ENCODE measurements around the gene DNAH6. TPM values are rescaled to one million over a fixed set of nuclear protein-coding genes. Genes with fewer than 3 reads are reported as not detected.

DNAH6 gene
- total and polyA plus RNA-seq, 2 of the 8 experiments (the other 6 are each of a cell fraction or from before 2014, with no cell fraction given) = 0.06 to 0.43 TPM

- Histone ChIP-seq H3K14ac (ENCODE audit: insufficient read length) (no peak overlapping the region), H4K20me1 (replicated peaks in 1 of 2; ENCODE audit: control insufficient read depth in 1 of 2, insufficient read depth in 2 of 2, low read length in 2 of 2) (no peaks in the 10 kb centered on the region), H3K79me2 (ENCODE audit: control insufficient read depth in 1 of 2, insufficient read depth in 2 of 2, low read length in 2 of 2) (no peaks in the 10 kb centered on the region), H3K9ac (replicated peaks in 1 of 4; ENCODE audit: extremely low read depth in 1 of 4, low read depth in 3 of 4, low read length in 3 of 4) (no peak overlapping the region), H3K36me3 (ENCODE audit: control insufficient read depth in 2 of 4, insufficient read depth in 4 of 4, low read length in 3 of 4) (no peaks in the 10 kb centered on the region), H3K56ac (replicated peaks; ENCODE audit: insufficient read length, low read depth, low read length) (no peak overlapping the region), H4K8ac (ENCODE audit: extremely low read depth, insufficient read depth, low read length) (peak overlapping the region; percentile 69; the same call in 1 of the 2 replicates), H2BK20ac (ENCODE audit: low read length) (no peak overlapping the region), H3K9me3 (ENCODE audit: insufficient read depth in 2 of 2, low read depth in 1 of 2, low read length in 1 of 2) (no peaks in the 10 kb centered on the region), H2BK120ac (replicated peaks; ENCODE audit: low read depth, low read length) (no peak overlapping the region), H3K4ac (replicated peaks; ENCODE audit: insufficient read length, low read depth, low read length) (no peak overlapping the region), H3K23me2 (ENCODE audit: low read depth, low read length) (no peaks in the 10 kb centered on the region), H4K91ac (replicated peaks; ENCODE audit: insufficient read length, low read length) (peak overlapping the region; percentile 29), H2BK5ac (ENCODE audit: low read depth, low read length) (peak overlapping the region; percentile 16; the same call in 1 of the 2 replicates), H3K23ac (ENCODE audit: insufficient read length) (no peak overlapping the region), H2AK5ac (ENCODE audit: low read depth, low read length) (no peak overlapping the region), H3K4me2 (ENCODE audit: insufficient read depth in 1 of 2, low read depth in 2 of 2, low read length in 2 of 2) (no peak overlapping the region), H3K79me1 (ENCODE audit: low read depth, low read length) (no peaks in the 10 kb centered on the region), H3K4me1 (replicated peaks in 1 of 4; ENCODE audit: control insufficient read depth in 3 of 4, insufficient read depth in 4 of 4, low read length in 3 of 4) (no peaks in the 10 kb centered on the region), H4K5ac (ENCODE audit: insufficient read length, low read depth, low read length) (no peak overlapping the region), H2BK12ac (ENCODE audit: low read depth, low read length) (peak overlapping the region; percentile 29; the same call in 1 of the 2 replicates), H3K27ac (ENCODE audit: low read depth, low read length) (no peak overlapping the region), H3K27me3 (replicated peaks in 1 of 4; ENCODE audit: control insufficient read depth in 3 of 4, extremely low read depth in 1 of 4, insufficient read depth in 3 of 4, low read length in 3 of 4) (no peaks in the 10 kb centered on the region), H2AFZ (ENCODE audit: low read length) (peak overlapping the region; percentile 99), H3K4me3 (ENCODE audit: extremely low read depth in 1 of 4, insufficient read depth in 2 of 4, low read depth in 3 of 4, low read length in 4 of 4) (no peak overlapping the region), H2BK15ac (ENCODE audit: low read length) (no peak overlapping the region; the same call in 1 of the 2 replicates), H3K18ac (ENCODE audit: extremely low read depth, low read length) (no peak overlapping the region)
- POLR2A ChIA-PET (ENCODE audit: partially characterized antibody) = no interaction called here
- CTCF ChIA-PET (ENCODE audit: partially characterized antibody) = interaction anchor here (0.7 to 3.0 kb wide), 31 partner anchors 9 to 225 kb away, joined by 3 to 23 read pairs (median 4); partner anchors contain the start of gene DNAH6
- FAIRE-seq (peak; percentile 78), DNase-seq (ENCODE audit: low read depth in 1 of 2, low spot score in 2 of 2) (peak; percentile 46 to 66)
- TF ChIP-seq CTBP2 (IDR thresholded peaks at IDR 0.05; ENCODE audit: borderline replicate concordance, insufficient read depth, insufficient read length, low read length) (no peak), SP4 (IDR thresholded peaks at IDR 0.05; ENCODE audit: low read length) (no peak), CTCF (IDR thresholded peaks at IDR 0.05; ENCODE audit: control extremely low read depth in 1 of 3, insufficient read depth in 1 of 3, low read depth in 1 of 3, low read length in 3 of 3) (peak; percentile 62 to 83 (median 78)), TAF1 (IDR thresholded peaks at IDR 0.05; ENCODE audit: low read depth, low read length) (no peak), RAD21 (IDR thresholded peaks at IDR 0.05 in 1 of 2, conservative IDR thresholded peaks at IDR 0.05 in 1 of 2; ENCODE audit: low read depth in 2 of 2, low read length in 2 of 2) (peak; percentile 60 to 70)
- WGBS, 2 experiments (ENCODE audit: extremely low coverage in 1 of 2, insufficient coverage in 1 of 2, insufficient read length in 1 of 2, insufficient replicate concordance in 2 of 2, low coverage in 1 of 2, low lambda C conversion rate in 2 of 2, missing lambda C conversion rate in 1 of 2) = 74% methylated on average over 3 of the region's 3 CpGs; no CpG with 5 or more reads in 1 of the 2 experiments
Measured at GRCh38 chr2:84741182-84741822, 225.0 kb downstream of the DNAH6 start.
